Left lobe of liver (tissue), 2 donors: ENCODE measurements around the gene SLCO3A1. TPM values are rescaled to one million over a fixed set of nuclear protein-coding genes. Genes with fewer than 3 reads are reported as not detected.

Experiments
- ATAC-seq: fragments of 200-7000 bp; cut with Tn5 transposase; one replicate; pipeline ENCODE4 v1.9.1; 2020; ENCODE audit warnings: mild to moderate bottlenecking, moderate library complexity
- DNase-seq: peaks from one replicate; pipeline ENCODE4 v3.0.0-alpha.2; 2020; ENCODE audit warnings: low spot score
- total RNA-seq: library from RNA; stranded (reverse); gene quantifications from one replicate; pipeline ENCODE4 v1.2.1, GENCODE V29; 2021
- donor health status: DM: no; HTN: no; CAD: no; lungs with moderate emphysema.
- donor health status: DM: no; HTN: yes; CAD: no.

Gene SLCO3A1
- total RNA-seq, 1 donor from 2014 or later = 3.4 TPM

- ATAC-seq (no peak), DNase-seq (no peak)
Measured at GRCh38 chr15:92152983-92153382, 299.5 kb downstream of the SLCO3A1 start.

DNA sequence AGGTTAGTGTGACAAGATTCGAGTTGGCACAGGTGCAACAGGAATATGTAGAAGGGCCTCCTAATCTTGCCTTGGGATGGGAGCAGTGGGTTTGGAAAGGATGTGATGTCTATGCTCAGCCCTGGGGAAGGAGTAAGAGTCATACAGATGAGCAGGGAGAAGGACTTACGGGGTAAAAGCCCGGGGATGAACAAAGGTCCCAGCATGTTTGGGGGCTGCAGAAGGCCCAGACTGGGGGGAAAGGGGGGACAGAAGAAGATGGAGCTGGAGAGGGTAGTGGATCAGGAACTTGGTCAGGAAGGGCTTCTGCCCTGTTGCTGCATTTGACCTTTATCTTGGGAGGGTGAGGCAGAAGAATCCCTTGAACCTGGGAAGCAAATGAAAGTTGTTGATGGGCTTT lies 300.1 kb downstream of the SLCO3A1 start:
- ATAC-seq = no peak
- DNase-seq = no peak

DNA sequence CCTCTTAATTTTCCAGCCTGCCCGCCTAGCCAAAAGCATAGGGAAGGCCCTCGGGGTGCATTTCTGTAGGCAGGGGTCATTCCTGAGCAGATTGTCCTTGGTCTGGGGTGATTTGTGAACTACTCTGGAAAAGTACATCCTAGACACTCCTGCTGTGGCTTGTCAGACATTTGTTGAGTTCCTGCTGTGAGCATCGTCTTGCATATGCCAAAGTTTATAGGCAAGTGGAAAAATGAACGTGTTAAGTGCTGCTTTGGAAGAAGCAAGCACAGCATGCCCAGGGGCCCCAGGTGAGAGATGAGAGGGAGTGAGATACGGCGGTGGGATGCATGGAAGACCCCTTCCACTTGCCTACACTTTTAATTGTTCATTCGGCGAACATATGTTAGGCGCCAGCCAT lies 302.4 kb downstream of the SLCO3A1 start:
- ATAC-seq = no peak
- no peak for DNase-seq

- DNase-seq (no peak), ATAC-seq (no peak)
Measured at GRCh38 chr15:92157666-92158298, 304.3 kb downstream of the SLCO3A1 start.

DNA sequence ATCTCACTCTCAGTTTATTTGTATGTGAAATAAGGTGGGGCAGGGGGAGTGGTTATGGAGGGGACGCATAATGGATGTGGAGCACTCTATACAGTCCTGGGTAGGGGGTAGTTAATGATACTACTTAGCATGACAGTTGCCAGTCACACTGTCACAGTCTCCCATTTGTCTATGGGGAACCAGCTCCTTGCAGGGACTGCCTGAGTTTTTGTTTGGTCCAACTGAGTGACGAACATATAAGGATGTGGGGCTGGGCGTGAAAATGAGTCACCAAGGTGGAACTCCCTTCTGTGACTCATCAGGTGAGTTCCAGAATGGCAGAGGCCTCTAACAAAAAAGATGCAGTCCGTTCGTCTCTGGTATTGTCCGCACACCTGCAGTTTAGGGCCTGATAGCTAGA lies 304.9 kb downstream of the SLCO3A1 start:
- ATAC-seq = no peak
- DNase-seq = no peak

GRCh38 chr15:92159481-92159880 lies 306.0 kb downstream of the SLCO3A1 start:
- no peak for DNase-seq
- no peak for ATAC-seq

DNA sequence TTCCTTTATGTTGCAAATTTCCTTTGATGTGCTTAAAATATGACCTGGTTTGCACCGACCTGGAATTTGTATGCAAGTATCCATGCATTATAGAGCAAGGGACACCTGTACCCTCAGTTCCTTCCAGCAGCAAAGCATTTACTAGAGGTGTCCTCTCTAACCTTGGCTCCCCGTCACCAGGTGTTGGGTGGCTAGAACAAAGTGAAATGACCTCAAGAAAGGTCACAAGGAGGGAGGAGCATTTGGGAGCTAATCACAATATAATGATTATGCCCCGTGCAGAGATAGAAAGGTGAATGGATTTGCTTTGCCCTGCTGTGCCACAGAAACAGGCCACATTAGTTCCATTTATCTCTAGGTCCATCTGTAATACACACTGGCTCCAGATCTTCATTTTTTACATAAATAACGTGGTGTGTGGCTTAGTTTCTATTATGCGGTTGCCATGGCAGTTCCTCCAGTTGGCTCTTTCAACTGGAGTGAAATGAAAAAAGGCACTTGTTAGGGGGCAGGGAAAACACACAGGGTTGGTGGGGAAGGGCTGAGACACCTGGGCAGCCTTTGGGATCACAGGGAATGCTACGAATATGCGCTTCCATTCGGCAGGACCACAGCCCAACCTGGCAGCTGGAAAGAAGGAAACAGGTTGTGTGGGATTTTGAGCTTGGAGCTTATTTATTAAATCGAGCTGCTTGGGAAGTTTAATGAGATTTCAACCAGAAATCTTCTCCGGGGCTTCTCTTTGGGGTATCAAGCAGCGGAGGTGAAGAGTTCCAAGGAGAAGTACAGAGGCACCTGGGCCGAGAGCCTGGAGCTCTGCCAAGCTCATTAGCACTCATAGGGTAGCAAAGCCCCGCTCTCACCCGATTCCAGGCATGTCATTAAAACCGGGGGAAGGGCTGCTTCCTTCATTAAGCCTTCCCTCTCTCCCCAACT lies 306.7 kb downstream of the SLCO3A1 start:
- DNase-seq (no peak), ATAC-seq (no peak)

DNA sequence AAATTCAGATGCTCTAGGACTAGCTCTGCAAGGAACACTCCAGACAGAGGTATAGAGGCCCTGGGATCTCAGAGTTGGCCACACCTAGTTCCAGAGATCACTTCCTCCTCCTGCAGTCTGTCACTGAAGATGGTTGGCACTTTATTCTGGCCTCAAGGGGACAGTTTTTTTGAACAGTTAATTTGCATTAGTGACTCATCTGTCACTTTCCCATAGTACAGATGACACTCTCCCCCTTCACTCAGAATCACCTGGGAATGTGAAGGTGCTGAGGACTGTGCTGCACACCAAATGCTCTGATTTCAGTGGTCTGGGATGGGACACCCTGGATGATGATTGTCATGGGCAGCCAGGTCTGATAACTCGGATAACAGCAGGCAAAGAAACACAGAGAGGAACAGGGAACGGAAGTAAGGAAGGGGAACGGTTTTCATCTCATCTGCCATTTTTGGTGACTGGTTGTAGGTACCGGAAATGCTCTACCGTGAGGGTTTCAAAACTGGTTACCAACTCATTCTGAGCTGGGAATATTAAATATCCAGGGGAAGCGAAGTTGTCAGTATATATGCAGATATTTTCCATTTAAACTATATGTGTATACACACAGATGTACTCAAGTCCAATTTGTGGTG lies 307.6 kb downstream of the SLCO3A1 start:
- DNase-seq = no peak
- no peak for ATAC-seq

GRCh38 chr15:92162657-92163056 lies 309.1 kb downstream of the SLCO3A1 start:
- ATAC-seq (no peak), DNase-seq (no peak)

GRCh38 chr15:92163641-92164040 lies 310.1 kb downstream of the SLCO3A1 start:
- no peak for DNase-seq

DNA sequence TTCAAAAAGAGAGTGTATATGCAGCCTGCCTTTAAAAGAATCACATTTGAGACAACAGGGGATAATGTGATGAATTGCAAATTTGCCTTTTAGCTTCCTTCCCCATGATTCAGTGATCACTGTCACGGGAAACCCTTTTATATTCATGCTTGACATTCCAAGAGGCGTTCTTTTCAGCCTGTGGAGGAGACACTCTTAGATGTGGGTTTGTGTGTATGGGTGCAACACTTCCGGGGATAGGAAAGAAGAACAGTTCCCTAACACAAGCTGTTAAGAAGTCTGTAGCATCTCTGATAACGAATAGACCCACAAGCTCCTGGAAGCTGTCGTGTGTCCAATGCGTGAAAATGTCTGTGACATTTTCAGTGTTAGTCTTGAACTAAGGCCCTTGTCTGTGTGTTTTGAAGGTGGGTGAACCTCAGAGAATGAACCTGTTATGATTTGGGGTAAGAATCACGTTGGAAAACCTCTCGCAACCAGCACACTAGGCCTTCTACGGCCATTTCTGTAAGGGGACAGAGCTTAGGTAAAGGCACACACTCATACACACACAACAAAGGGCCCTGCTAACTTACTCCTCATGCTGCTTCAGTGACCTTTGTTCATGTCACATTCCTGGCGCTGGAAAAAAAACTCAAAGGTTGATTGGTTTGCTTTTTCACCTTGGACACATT lies 311.0 kb downstream of the SLCO3A1 start:
- peak; percentile 82 for ATAC-seq
- peak; percentile 55 for DNase-seq

More at GRCh38 chr15:92163641-92164040, 310.1 kb downstream of the SLCO3A1 start:
- no peak for ATAC-seq

- peak; percentile 17 for ATAC-seq
- DNase-seq = no peak
Measured at GRCh38 chr15:92165001-92165346, 311.5 kb downstream of the SLCO3A1 start.

DNA sequence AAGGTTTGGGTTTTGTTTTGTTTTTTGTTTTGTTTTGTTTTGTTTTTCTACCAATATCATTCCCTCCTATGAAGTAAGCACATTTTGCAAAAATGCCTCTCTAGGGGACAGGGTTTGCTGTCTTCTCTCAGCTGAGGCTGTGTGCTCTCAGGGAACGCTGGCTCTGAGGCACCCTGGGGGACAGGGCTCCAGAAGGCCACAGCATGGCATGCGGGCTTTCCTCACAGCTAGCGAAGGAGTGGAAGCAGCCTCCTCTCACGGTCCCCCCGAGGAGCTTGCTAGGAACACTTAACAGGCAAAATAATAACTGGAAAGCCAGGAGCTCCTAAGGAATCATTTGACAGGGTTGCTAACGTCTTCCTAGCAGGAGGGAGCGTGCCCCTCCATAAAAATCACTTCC lies 312.5 kb downstream of the SLCO3A1 start:
- no peak for ATAC-seq
- no peak for DNase-seq

- ATAC-seq (no peak), DNase-seq (no peak)
Measured at GRCh38 chr15:92166751-92167405, 313.4 kb downstream of the SLCO3A1 start.

DNA sequence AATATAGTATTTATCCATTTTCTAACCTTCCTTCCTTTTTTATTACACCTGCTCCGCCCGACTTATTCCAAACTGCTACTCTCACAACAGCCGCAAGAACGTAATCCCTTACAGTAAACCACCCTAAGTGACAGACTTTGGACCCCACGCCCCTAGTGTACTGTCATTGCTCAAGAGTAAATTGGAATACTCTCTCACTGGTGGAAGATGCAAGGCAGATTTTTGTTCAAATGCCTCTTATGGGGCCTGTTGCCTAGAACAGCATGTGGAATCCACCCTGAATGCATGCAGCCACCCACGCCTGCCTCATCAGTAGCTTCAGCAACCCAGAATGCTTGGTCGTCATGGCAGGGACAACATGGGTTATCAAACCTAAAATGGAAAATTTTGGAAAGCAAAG lies 313.9 kb downstream of the SLCO3A1 start:
- no peak for DNase-seq
- peak; percentile 26 for ATAC-seq

GRCh38 chr15:92168066-92168683 lies 314.7 kb downstream of the SLCO3A1 start:
- DNase-seq (no peak), ATAC-seq (peak; percentile 45)

DNA sequence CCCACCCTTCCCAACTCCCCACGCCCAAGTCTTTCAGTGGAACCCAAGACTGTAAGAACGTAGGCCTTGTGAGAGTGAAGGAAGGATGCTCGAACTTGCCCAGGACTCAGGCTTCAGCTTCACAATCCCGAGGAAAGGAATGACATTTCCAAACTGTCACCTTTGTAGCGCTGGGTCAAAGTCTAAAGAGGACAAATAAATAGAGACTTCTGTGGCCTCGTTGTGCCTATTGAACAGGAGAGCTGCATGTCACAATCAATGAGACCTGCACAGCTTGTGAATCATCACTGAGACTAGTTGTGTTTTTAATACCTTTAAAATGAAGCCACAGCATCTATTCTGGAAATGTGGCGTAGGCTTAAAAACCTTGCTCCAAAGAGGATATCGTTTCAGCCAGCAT lies 317.4 kb downstream of the SLCO3A1 start:
- peak; percentile 76 for DNase-seq
- peak; percentile 87 for ATAC-seq

- DNase-seq (no peak), ATAC-seq (no peak)
Measured at GRCh38 chr15:92178911-92179310, 325.4 kb downstream of the SLCO3A1 start.

GRCh38 chr15:92184142-92184541 lies 330.6 kb downstream of the SLCO3A1 start:
- DNase-seq = no peak
- no peak for ATAC-seq

GRCh38 chr15:92184679-92185230 lies 331.2 kb downstream of the SLCO3A1 start:
- no peak for ATAC-seq
- no peak for DNase-seq
